Loucy (cell line): ENCODE measurements around the gene KCNF1.

Source experiments
- CTCF ChIP-seq: fragments of 200-600 bp; sonication (generic); conservative IDR thresholded peaks from 2 replicates; pipeline ENCODE4 v1.5.1; 2014; ENCODE audit warnings: mild to moderate bottlenecking, antibody characterized with exemption, low read length
- EZH2phosphoT487 ChIP-seq: fragments of 200-600 bp; IDR thresholded peaks from 2 replicates; pipeline ENCODE4 v1.6.1; 2018; ENCODE audit warnings: antibody characterized with exemption, mild to moderate bottlenecking, moderate library complexity, borderline replicate concordance

- TF ChIP-seq CTCF: no peak
- no peak for TF ChIP-seq EZH2phosphoT487
These were observed 6.5 kb upstream of the KCNF1 start for GRCh38 chr2:10905006-10905861.
